Measurements from ENCODE around the gene SOCS7.

SOCS7 gene

GRCh38 chr17:38324772-38325171 is 26.9 kb upstream of the SOCS7 start (continued):
- TF ChIP-seq PATZ1 (CRISPR knock-in tag; IDR thresholded peaks at IDR 0.05; ENCODE audit: borderline replicate concordance) (no peak), ZFP30 (CRISPR knock-in tag; IDR thresholded peaks at IDR 0.05) (no peak)

- no peak for TF ChIP-seq CSDC2 (CRISPR knock-in tag; IDR thresholded peaks at IDR 0.05)
- no peak for TF ChIP-seq TCF4 (CRISPR knock-in tag; IDR thresholded peaks at IDR 0.05; ENCODE audit: borderline replicate concordance)
- no peak for TF ChIP-seq CSRNP3 (CRISPR knock-in tag; IDR thresholded peaks at IDR 0.05)
- TF ChIP-seq ESRRG (CRISPR knock-in tag; IDR thresholded peaks at IDR 0.05), result no peak
- TF ChIP-seq GLIS3 (CRISPR knock-in tag; IDR thresholded peaks at IDR 0.05), result no peak
- no peak for TF ChIP-seq ARNTL (CRISPR knock-in tag; IDR thresholded peaks at IDR 0.05; ENCODE audit: borderline replicate concordance, low read depth)
- no peak for TF ChIP-seq POU6F1 (CRISPR knock-in tag; IDR thresholded peaks at IDR 0.05; ENCODE audit: borderline replicate concordance, low read depth)
- no peak for TF ChIP-seq TSHZ2 (CRISPR knock-in tag; IDR thresholded peaks at IDR 0.05)
- ATAC-seq, result no peak
Measured at GRCh38 chr17:38325221-38325851, 26.3 kb upstream of the SOCS7 start.

GRCh38 chr17:38326996-38327792 is 24.4 kb upstream of the SOCS7 start:
- ATAC-seq, result no peak

More at GRCh38 chr17:38326996-38327792, 24.4 kb upstream of the SOCS7 start:
- TF ChIP-seq POU6F1 (CRISPR knock-in tag; IDR thresholded peaks at IDR 0.05; ENCODE audit: borderline replicate concordance, low read depth) (no peak), ARNTL (CRISPR knock-in tag; IDR thresholded peaks at IDR 0.05; ENCODE audit: borderline replicate concordance, low read depth) (no peak), TOX (CRISPR knock-in tag; IDR thresholded peaks at IDR 0.05; ENCODE audit: borderline replicate concordance) (no peak), CSRNP3 (CRISPR knock-in tag; IDR thresholded peaks at IDR 0.05) (no peak), ZNF70 (CRISPR knock-in tag; IDR thresholded peaks at IDR 0.05) (no peak), OSR1 (CRISPR knock-in tag; IDR thresholded peaks at IDR 0.05) (no peak), GLIS3 (CRISPR knock-in tag; IDR thresholded peaks at IDR 0.05) (no peak), ESRRG (CRISPR knock-in tag; IDR thresholded peaks at IDR 0.05) (no peak), ZFP30 (CRISPR knock-in tag; IDR thresholded peaks at IDR 0.05) (no peak), CREB5 (CRISPR knock-in tag; IDR thresholded peaks at IDR 0.05; ENCODE audit: low read depth) (no peak), CSDC2 (CRISPR knock-in tag; IDR thresholded peaks at IDR 0.05) (no peak), PPARA (CRISPR knock-in tag; IDR thresholded peaks at IDR 0.05; ENCODE audit: borderline replicate concordance) (no peak), BACH2 (CRISPR knock-in tag; IDR thresholded peaks at IDR 0.05; ENCODE audit: borderline replicate concordance) (no peak)

All from SK-N-SH treated with all-trans-retinoic acid at 6 μM for 48 hours (cell line).